ENCODE measurements around the gene HCFC1R1.

The HCFC1R1 gene

GRCh38 chr16:3019594-3020246 lies 4.0 kb downstream of the HCFC1R1 start:
- DNase-seq (ENCODE audit: low spot score): no peak

GRCh38 chr16:3017794-3018506 lies 5.8 kb downstream of the HCFC1R1 start, which contains the start of gene CLDN6:
TSS of gene CLDN6 (minus strand) at chr16:3018183. CDS start at chr16:3016021, 2,162 bp downstream.
- DNase-seq (ENCODE audit: low spot score): peak; percentile 93

- no peak for DNase-seq (ENCODE audit: low spot score)
These were observed 6.4 kb downstream of the HCFC1R1 start for GRCh38 chr16:3017344-3017743.

GRCh38 chr16:3015865-3016521 lies 7.7 kb downstream of the HCFC1R1 start:
- DNase-seq (ENCODE audit: low spot score): no peak

GRCh38 chr16:3014971-3015370 lies 8.8 kb downstream of the HCFC1R1 start:
- DNase-seq (ENCODE audit: low spot score): no peak

- no peak for DNase-seq (ENCODE audit: low spot score)
These were observed 9.6 kb downstream of the HCFC1R1 start for GRCh38 chr16:3013998-3014690.

- no peak for DNase-seq (ENCODE audit: low spot score)
These were observed 10.2 kb downstream of the HCFC1R1 start for GRCh38 chr16:3013491-3013951.

- peak; percentile 67 for DNase-seq (ENCODE audit: low spot score)
These were observed 10.8 kb downstream of the HCFC1R1 start, which contains the start of gene CLDN9 for GRCh38 chr16:3012828-3013420. TSS of gene CLDN9 (plus strand) at chr16:3012923. CDS start at chr16:3013363, 440 bp downstream.

GRCh38 chr16:3012246-3012645 lies 11.5 kb downstream of the HCFC1R1 start:
- DNase-seq (ENCODE audit: low spot score): no peak

- no peak for DNase-seq (ENCODE audit: low spot score)
These were observed 13.2 kb downstream of the HCFC1R1 start for GRCh38 chr16:3010510-3010909.

- DNase-seq (ENCODE audit: low spot score): peak; percentile 81
These were observed 14.0 kb downstream of the HCFC1R1 start for GRCh38 chr16:3009568-3010390.

GRCh38 chr16:3008690-3009037 lies 15.1 kb downstream of the HCFC1R1 start:
- DNase-seq (ENCODE audit: low spot score): no peak

- no peak for DNase-seq (ENCODE audit: low spot score)
These were observed 15.6 kb downstream of the HCFC1R1 start for GRCh38 chr16:3007957-3008689.

GRCh38 chr16:3007059-3007956 lies 16.4 kb downstream of the HCFC1R1 start:
- DNase-seq (ENCODE audit: low spot score): no peak

GRCh38 chr16:3004781-3005284 lies 18.9 kb downstream of the HCFC1R1 start:
- no peak for DNase-seq (ENCODE audit: low spot score)

- DNase-seq (ENCODE audit: low spot score): no peak
These were observed 19.4 kb downstream of the HCFC1R1 start for GRCh38 chr16:3004319-3004718.

- DNase-seq (ENCODE audit: low spot score): peak; percentile 98
These were observed 20.0 kb downstream of the HCFC1R1 start for GRCh38 chr16:3003582-3004270.

- no peak for DNase-seq (ENCODE audit: low spot score)
These were observed 22.4 kb downstream of the HCFC1R1 start for GRCh38 chr16:3001316-3001715.

Measured in ecto neural progenitor cell (in vitro differentiated cells).